MCF 10A (cell line): Measurements from ENCODE around the gene KCNMB1. TPM values are rescaled to one million over a fixed set of nuclear protein-coding genes. Genes with fewer than 3 reads are reported as not detected.

Experiments used
- BruUV-seq: library from RNA; stranded (reverse); fragments of 400-500 nt; replicated peaks from 2 replicates; lab custom pipeline; 2021; lab: Mats Ljungman, UMichigan
- CTCF ChIA-PET: fragments of 300-600 bp; sonication (Branson Sonifier 250); formaldehyde crosslinking; extraction: SDS; loops from one replicate; lab custom pipeline; 2021; ENCODE audit warnings: antibody characterized with exemption, inconsistent platforms; lab: Yijun Ruan, JAX
- POLR2A ChIA-PET: fragments of 300-600, 350-650 bp; sonication (Branson Sonifier 250); formaldehyde crosslinking; extraction: SDS; loops from one replicate; lab custom pipeline; 2020; ENCODE audit warnings: antibody characterized with exemption, inconsistent platforms; lab: Yijun Ruan, JAX
- DNase-seq: peaks from one replicate; pipeline ENCODE4 v3.0.0-alpha.2; 2018; ENCODE audit not compliant: unreplicated experiment
- H3K27ac Mint-ChIP-seq: one replicate; pipeline ENCODE4 v1.8.0; 2022; ENCODE audit warnings: mild to moderate bottlenecking, low read depth, mixed read lengths; ENCODE audit not compliant: unreplicated experiment
- H3K27me3 Mint-ChIP-seq: one replicate; pipeline ENCODE4 v1.8.0; 2022; ENCODE audit warnings: mixed read lengths; ENCODE audit not compliant: insufficient read depth, unreplicated experiment
- H3K36me3 Mint-ChIP-seq: one replicate; pipeline ENCODE4 v1.8.0; 2022; ENCODE audit warnings: mild to moderate bottlenecking, moderate library complexity, mixed read lengths; ENCODE audit not compliant: insufficient read depth, unreplicated experiment
- H3K4me1 Mint-ChIP-seq: one replicate; pipeline ENCODE4 v1.8.0; 2022; ENCODE audit warnings: mixed read lengths; ENCODE audit not compliant: insufficient read depth, unreplicated experiment
- H3K4me3 Mint-ChIP-seq: one replicate; pipeline ENCODE4 v1.8.0; 2022; ENCODE audit warnings: mild to moderate bottlenecking, moderate library complexity, mixed read lengths; ENCODE audit not compliant: unreplicated experiment
- H3K9me3 Mint-ChIP-seq: one replicate; pipeline ENCODE4 v1.8.0; 2022; ENCODE audit warnings: mixed read lengths; ENCODE audit not compliant: unreplicated experiment
- intact Hi-C: fragments of 100-400 bp; cut with micrococcal nuclease; formaldehyde crosslinking; loops from 2 replicates; pipeline ENCODE4 v1.14.1; 2022
- total RNA-seq: library from RNA; stranded (reverse); gene quantifications from 2 replicates; pipeline ENCODE4 v1.2.3, GENCODE V29; 2022
- TF ChIP-seq, protein P1 (sequence below): fragments of 200-600 bp; IDR thresholded peaks from one replicate; pipeline ENCODE4 v1.8.0; 2022; ENCODE audit warnings: antibody characterized with exemption, mild to moderate bottlenecking; ENCODE audit not compliant: unreplicated experiment

KCNMB1 gene
- total RNA-seq, 1 experiment from 2014 or later = not detected

DNA sequence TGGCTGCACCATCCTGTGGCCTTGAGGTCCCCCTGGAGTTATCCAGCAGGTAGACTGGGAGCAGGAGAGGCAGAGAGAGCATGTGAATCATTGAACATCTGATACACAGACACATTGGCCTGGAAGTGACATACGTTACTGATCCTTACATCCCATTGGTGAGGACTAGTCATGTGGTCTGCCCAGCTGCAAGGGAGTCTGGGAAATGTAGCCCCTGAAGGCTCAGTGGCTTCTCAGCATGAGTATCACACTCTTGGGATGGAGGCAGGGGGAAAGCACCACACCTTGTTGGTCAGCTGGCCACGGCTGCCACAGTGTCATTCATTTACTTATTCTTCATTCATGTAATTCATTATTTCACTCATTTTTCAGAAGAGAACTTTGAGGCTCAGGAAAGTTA is 13.3 kb upstream of the KCNMB1 start:
- TF ChIP-seq, protein P1, sequence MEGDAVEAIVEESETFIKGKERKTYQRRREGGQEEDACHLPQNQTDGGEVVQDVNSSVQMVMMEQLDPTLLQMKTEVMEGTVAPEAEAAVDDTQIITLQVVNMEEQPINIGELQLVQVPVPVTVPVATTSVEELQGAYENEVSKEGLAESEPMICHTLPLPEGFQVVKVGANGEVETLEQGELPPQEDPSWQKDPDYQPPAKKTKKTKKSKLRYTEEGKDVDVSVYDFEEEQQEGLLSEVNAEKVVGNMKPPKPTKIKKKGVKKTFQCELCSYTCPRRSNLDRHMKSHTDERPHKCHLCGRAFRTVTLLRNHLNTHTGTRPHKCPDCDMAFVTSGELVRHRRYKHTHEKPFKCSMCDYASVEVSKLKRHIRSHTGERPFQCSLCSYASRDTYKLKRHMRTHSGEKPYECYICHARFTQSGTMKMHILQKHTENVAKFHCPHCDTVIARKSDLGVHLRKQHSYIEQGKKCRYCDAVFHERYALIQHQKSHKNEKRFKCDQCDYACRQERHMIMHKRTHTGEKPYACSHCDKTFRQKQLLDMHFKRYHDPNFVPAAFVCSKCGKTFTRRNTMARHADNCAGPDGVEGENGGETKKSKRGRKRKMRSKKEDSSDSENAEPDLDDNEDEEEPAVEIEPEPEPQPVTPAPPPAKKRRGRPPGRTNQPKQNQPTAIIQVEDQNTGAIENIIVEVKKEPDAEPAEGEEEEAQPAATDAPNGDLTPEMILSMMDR = no peak
- intact Hi-C loops = no loop called here
- Mint-ChIP-seq H3K4me1 (no peaks in the 10 kb centered on the region), H3K27me3 (peaks cover 7% of the 10 kb centered on the region), H3K9me3 (no peaks in the 10 kb centered on the region), H3K4me3 (no peak overlapping the region), H3K36me3 (no peaks in the 10 kb centered on the region), H3K27ac (no peak overlapping the region)
- ChIA-PET CTCF (interaction anchor here (0.5 to 1.9 kb wide), 5 partner anchors 19 to 389 kb away, joined by 3 to 14 read pairs (median 4); no protein-coding TSS in a partner anchor), POLR2A (no interaction called here)
- no TSS peak for BruUV-seq
- DNase-seq = no peak

DNA sequence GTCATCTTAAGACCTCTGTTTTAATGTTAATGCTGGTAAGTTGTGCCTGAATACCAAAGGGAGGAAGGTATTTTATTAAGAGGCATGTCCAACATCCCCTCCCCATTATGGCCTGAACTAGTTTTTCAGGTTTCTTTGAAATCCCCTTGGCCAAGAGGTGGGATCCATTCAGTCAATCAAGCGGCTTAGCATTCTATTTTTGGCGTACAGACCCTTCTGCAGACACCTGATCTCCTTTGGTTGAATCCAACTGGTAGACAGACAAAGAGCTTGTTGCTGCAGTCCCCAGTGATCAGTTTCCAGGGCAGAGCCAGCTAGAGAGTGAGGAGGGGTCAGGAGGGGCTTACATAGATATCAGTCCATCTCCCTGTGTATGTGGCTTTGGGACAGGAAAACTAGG is 7.9 kb upstream of the KCNMB1 start:
- no peak overlapping the region for H3K27ac Mint-ChIP-seq
- CTCF ChIA-PET = interaction anchor here (0.6 kb wide), 1 partner anchor 55 kb away, joined by 3 read pairs; no protein-coding TSS in a partner anchor
- no peaks in the 10 kb centered on the region for H3K4me1 Mint-ChIP-seq
- no peaks in the 10 kb centered on the region for H3K36me3 Mint-ChIP-seq
- POLR2A ChIA-PET = no interaction called here
- no TSS peak for BruUV-seq
- H3K9me3 Mint-ChIP-seq = no peaks in the 10 kb centered on the region
- intact Hi-C loops = no loop called here
- no peak overlapping the region for H3K4me3 Mint-ChIP-seq
- no peak for DNase-seq
- H3K27me3 Mint-ChIP-seq = peaks cover 25% of the 10 kb centered on the region
- TF ChIP-seq, protein P1 = no peak

DNA sequence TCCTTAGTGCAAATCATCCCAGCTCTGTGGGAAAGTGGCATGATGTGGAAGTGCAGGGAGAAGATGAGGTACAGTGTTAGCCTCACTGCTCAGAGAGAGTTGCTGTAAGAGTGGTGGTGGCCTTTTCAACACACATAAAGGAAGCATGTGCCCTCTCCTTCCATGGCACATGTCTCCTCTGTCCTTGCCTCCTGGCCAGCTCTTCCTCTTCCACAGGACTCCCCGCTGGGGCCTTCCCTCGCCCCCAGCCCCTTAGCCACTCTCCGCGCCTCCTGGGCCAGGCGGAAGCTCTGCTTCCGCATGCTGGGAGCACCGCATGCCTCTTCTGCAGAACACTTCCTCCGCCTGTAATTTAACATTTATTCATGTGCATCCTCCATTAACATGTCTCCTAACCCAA is 4.8 kb upstream of the KCNMB1 start:
- TF ChIP-seq, protein P1 = no peak
- Mint-ChIP-seq H3K4me1 (no peaks in the 10 kb centered on the region), H3K36me3 (no peaks in the 10 kb centered on the region), H3K27ac (no peak overlapping the region), H3K27me3 (peaks cover 25% of the 10 kb centered on the region), H3K9me3 (no peaks in the 10 kb centered on the region), H3K4me3 (no peak overlapping the region)
- no peak for DNase-seq
- ChIA-PET POLR2A (interaction anchor here (1.3 kb wide), 1 partner anchor 164 kb away, joined by 3 read pairs; no protein-coding TSS in a partner anchor), CTCF (interaction anchor here (1.0 to 1.7 kb wide), 3 partner anchors 27 to 323 kb away, joined by 3 to 4 read pairs (median 3); no protein-coding TSS in a partner anchor)
- no TSS peak for BruUV-seq
- intact Hi-C loops = no loop called here

DNA sequence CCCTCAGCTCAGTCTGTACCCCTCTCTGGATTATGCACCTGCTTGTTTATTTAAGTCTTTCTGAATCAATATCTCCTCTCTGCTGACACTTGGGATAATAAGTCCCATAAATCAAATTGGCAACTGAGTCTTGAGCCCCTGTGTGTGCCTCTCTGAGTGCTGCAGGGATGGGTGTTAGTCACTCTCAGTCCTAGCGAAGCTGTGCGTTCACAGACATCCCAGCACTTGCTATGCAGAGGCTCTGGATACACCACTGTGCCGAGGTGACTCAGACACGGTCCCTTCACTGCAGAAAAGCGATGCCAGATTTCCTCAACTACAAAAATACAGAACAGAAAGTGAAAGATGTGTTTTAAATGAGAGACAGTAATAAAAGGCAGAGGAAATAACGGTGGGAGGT is 4.1 kb upstream of the KCNMB1 start:
- no peaks in the 10 kb centered on the region for H3K4me1 Mint-ChIP-seq
- no TSS peak for BruUV-seq
- CTCF ChIA-PET = interaction anchor here (1.4 to 1.7 kb wide), 2 partner anchors 168 to 322 kb away, joined by 4 to 5 read pairs; no protein-coding TSS in a partner anchor

More for the DNA sequence above, 4.1 kb upstream of the KCNMB1 start:
- TF ChIP-seq, protein P1 = no peak
- no peak for DNase-seq
- POLR2A ChIA-PET = no interaction called here
- H3K27ac Mint-ChIP-seq = no peak overlapping the region
- no peaks in the 10 kb centered on the region for H3K9me3 Mint-ChIP-seq
- H3K36me3 Mint-ChIP-seq = no peaks in the 10 kb centered on the region
- peaks cover 32% of the 10 kb centered on the region for H3K27me3 Mint-ChIP-seq
- H3K4me3 Mint-ChIP-seq = no peak overlapping the region
- intact Hi-C loops = no loop called here
